Hindlimb muscle (tissue), 1 donor: ENCODE results near the gene OSCAR. TPM values are rescaled to one million over a fixed set of nuclear protein-coding genes. Genes with fewer than 3 reads are reported as not detected.

Experiments
- DNase-seq: peaks from one replicate; pipeline ENCODE4 v3.0.0-alpha.2; 2013
- polyA plus RNA-seq: library from polyadenylated mRNA; unstranded; fragments of 120-200 nt; gene quantifications from one replicate; pipeline ENCODE4 v1.2.1, GENCODE V29; 2013; ENCODE audit not compliant: insufficient read length

Gene OSCAR
- polyA plus RNA-seq, 1 donor, result 0.65 TPM

- no peak for DNase-seq
Measured at GRCh38 chr19:54081032-54081431, 19.6 kb downstream of the OSCAR start, which contains the start of gene TARM1. TARM1 (minus strand) TSS chr19:54081365; CDS start chr19:54081340, 25 bp downstream.

GRCh38 chr19:54077334-54077733 is 23.3 kb downstream of the OSCAR start:
- no peak for DNase-seq

GRCh38 chr19:54074851-54075250 is 25.8 kb downstream of the OSCAR start:
- no peak for DNase-seq

GRCh38 chr19:54073829-54074228 is 26.8 kb downstream of the OSCAR start:
- no peak for DNase-seq

- no peak for DNase-seq
Measured at GRCh38 chr19:54069470-54069869, 31.1 kb downstream of the OSCAR start.

GRCh38 chr19:54063350-54064116 is 37.1 kb downstream of the OSCAR start, which contains the start of gene VSTM1:
VSTM1 (minus strand) TSS chr19:54063897; CDS start chr19:54063777, 120 bp downstream.
- no peak for DNase-seq

- no peak for DNase-seq
Measured at GRCh38 chr19:54062643-54063042, 38.0 kb downstream of the OSCAR start.

- DNase-seq, result no peak
Measured at GRCh38 chr19:54047616-54048015, 53.0 kb downstream of the OSCAR start.

- no peak for DNase-seq
Measured at GRCh38 chr19:54045771-54046170, 54.8 kb downstream of the OSCAR start.

Other genes with a start within 250 kb of the OSCAR start
- 184 TPM for gene MYADM, start 232.9 kb downstream of the OSCAR start, polyA plus RNA-seq
- gene PRKCG, start 218.6 kb downstream of the OSCAR start, polyA plus RNA-seq, result 0.43 TPM
- not detected for gene CACNG7, start 191.5 kb downstream of the OSCAR start, polyA plus RNA-seq
- gene CACNG8, start 137.9 kb downstream of the OSCAR start, polyA plus RNA-seq, result 1.1 TPM
- 27.6 TPM for gene CACNG6, start 109.2 kb downstream of the OSCAR start, polyA plus RNA-seq
- not detected for gene VSTM1, start 36.9 kb downstream of the OSCAR start, polyA plus RNA-seq
- gene TARM1, start 19.4 kb downstream of the OSCAR start, polyA plus RNA-seq, result not detected
- 112 TPM for gene NDUFA3, start 2.1 kb upstream of the OSCAR start, polyA plus RNA-seq
- 16.7 TPM for gene TFPT, start 14.9 kb upstream of the OSCAR start, polyA plus RNA-seq
- gene PRPF31, start 15.0 kb upstream of the OSCAR start, polyA plus RNA-seq, result 55.9 TPM
- 37.7 TPM for gene CNOT3, start 37.0 kb upstream of the OSCAR start, polyA plus RNA-seq
- gene LENG1, start 58.9 kb upstream of the OSCAR start, polyA plus RNA-seq, result 11.1 TPM
- gene TMC4, start 72.4 kb upstream of the OSCAR start, polyA plus RNA-seq, result 5.7 TPM
- gene MBOAT7, start 88.8 kb upstream of the OSCAR start, polyA plus RNA-seq, result 28.9 TPM
- gene TSEN34, start 90.5 kb upstream of the OSCAR start, polyA plus RNA-seq, result 35.0 TPM
- 2,238 TPM for gene RPS9, start 100.1 kb upstream of the OSCAR start, polyA plus RNA-seq
- 3.8 TPM for gene LILRB3, start 122.2 kb upstream of the OSCAR start, polyA plus RNA-seq
- gene LILRA6, start 142.0 kb upstream of the OSCAR start, polyA plus RNA-seq, result 2.0 TPM
- 7.1 TPM for gene LILRB5, start 156.5 kb upstream of the OSCAR start, polyA plus RNA-seq
- 2.7 TPM for gene LILRB2, start 180.3 kb upstream of the OSCAR start, polyA plus RNA-seq
- 0.56 TPM for gene LILRA5, start 212.4 kb upstream of the OSCAR start, polyA plus RNA-seq
- 0.14 TPM for gene LILRA4, start 238.4 kb upstream of the OSCAR start, polyA plus RNA-seq